Activated CD8-positive, alpha-beta memory T cell treated with anti-CD3 and anti-CD28 coated beads, Interleukin-2, amount 50 U/mL, for 24 hours (primary cell): Measurements from ENCODE around the gene UTP11.
A peak's percentile ranks its signal among the peaks of the same experiment; 100 is the strongest.
"Not testable (repeated sequence)": the region's sequence is repeated elsewhere in the genome, so short reads cannot be mapped to it uniquely, and the experiment has no call there.

ENCODE experiments used
- DNase-seq: peaks from one replicate; pipeline ENCODE4 v3.0.0-alpha.2; 2020; ENCODE audit errors: extremely low read depth

Gene UTP11

GRCh38 chr1:38012363-38013226 is at the start of gene UTP11:
Gene UTP11, plus strand, starts transcription at chr1:38012734. Its CDS starts 69 bp downstream, at chr1:38012803.
- peak; percentile 86 for DNase-seq

- DNase-seq, result not testable (repeated sequence)
Observed at GRCh38 chr1:37964106-37964505, 48.4 kb upstream of the UTP11 start.

- no peak for DNase-seq
Observed at GRCh38 chr1:37965301-37965700, 47.2 kb upstream of the UTP11 start.

GRCh38 chr1:37973684-37974083 is 38.9 kb upstream of the UTP11 start:
- not testable (repeated sequence) for DNase-seq

- no peak for DNase-seq
Observed at GRCh38 chr1:37974567-37974966, 38.0 kb upstream of the UTP11 start.

- not testable (repeated sequence) for DNase-seq
Observed at GRCh38 chr1:37975083-37975482, 37.5 kb upstream of the UTP11 start.

- DNase-seq, result no peak
Observed at GRCh38 chr1:37978541-37978940, 34.0 kb upstream of the UTP11 start.

GRCh38 chr1:37983546-37983945 is 29.0 kb upstream of the UTP11 start:
- no peak for DNase-seq

GRCh38 chr1:37987679-37988078 is 24.9 kb upstream of the UTP11 start:
- no peak for DNase-seq

- no peak for DNase-seq
Observed at GRCh38 chr1:37989361-37989930, 23.1 kb upstream of the UTP11 start.

GRCh38 chr1:37994886-37995566 is 17.5 kb upstream of the UTP11 start:
- no peak for DNase-seq

- no peak for DNase-seq
Observed at GRCh38 chr1:37995751-37996345, 16.7 kb upstream of the UTP11 start.

GRCh38 chr1:37997256-37998088 is 15.1 kb upstream of the UTP11 start:
- DNase-seq, result no peak

GRCh38 chr1:37998089-37998808 is 14.3 kb upstream of the UTP11 start:
- no peak for DNase-seq

- DNase-seq, result no peak
Observed at GRCh38 chr1:37998913-37999429, 13.6 kb upstream of the UTP11 start.

- DNase-seq, result no peak
Observed at GRCh38 chr1:37999430-38000232, 12.9 kb upstream of the UTP11 start.

GRCh38 chr1:38000233-38000528 is 12.4 kb upstream of the UTP11 start:
- DNase-seq, result no peak

- no peak for DNase-seq
Observed at GRCh38 chr1:38000529-38001455, 11.7 kb upstream of the UTP11 start.
